Astrocyte (in vitro differentiated cells and primary cell): ENCODE results near the gene GMCL2. TPM values are rescaled to one million over a fixed set of nuclear protein-coding genes. Genes with fewer than 3 reads are reported as not detected.

ENCODE experiments used
- DNase-seq: peaks from one replicate; pipeline ENCODE4 v3.0.0-alpha.2; 2010; ENCODE audit warnings: low read depth
- FAIRE-seq: peaks from 2 replicates; lab custom pipeline; 2011; peaks lifted over from hg19 to GRCh38; lab: Jason Lieb, UNC
- H2AFZ ChIP-seq: 2 replicates; pipeline ENCODE4 v1.6.0; 2012; ENCODE audit warnings: low read depth, low read length, inconsistent platforms
- H3K27ac ChIP-seq: 2 replicates; pipeline ENCODE4 v1.5.1; 2011; ENCODE audit warnings: low read depth, low read length, inconsistent platforms
- H3K27me3 ChIP-seq: 2 replicates; pipeline ENCODE4 v1.6.0; 2011; ENCODE audit warnings: low read length, inconsistent platforms; ENCODE audit not compliant: insufficient read depth
- H3K36me3 ChIP-seq: 2 replicates; pipeline ENCODE4 v1.5.1; 2011; ENCODE audit warnings: low read length, inconsistent platforms; ENCODE audit not compliant: insufficient read depth
- H3K4me1 ChIP-seq: 2 replicates; pipeline ENCODE4 v1.5.1; 2011; ENCODE audit warnings: low read length, inconsistent platforms; ENCODE audit not compliant: insufficient read depth
- H3K4me2 ChIP-seq: 2 replicates; pipeline ENCODE4 v1.6.0; 2012; ENCODE audit warnings: low read length, inconsistent platforms
- H3K4me3 ChIP-seq: 2 replicates; pipeline ENCODE4 v1.5.1; 2011; ENCODE audit warnings: low read depth, mild to moderate bottlenecking, low read length, inconsistent platforms; ENCODE audit not compliant: insufficient read depth
- H3K79me2 ChIP-seq: 2 replicates; pipeline ENCODE4 v1.6.0; 2012; ENCODE audit warnings: mild to moderate bottlenecking, low read length, inconsistent platforms; ENCODE audit not compliant: insufficient read depth
- H3K9ac ChIP-seq: 2 replicates; pipeline ENCODE4 v1.6.0; 2012; ENCODE audit warnings: mild to moderate bottlenecking, low read length, inconsistent platforms
- H3K9me3 ChIP-seq: 2 replicates; pipeline ENCODE4 v1.5.1; 2012; ENCODE audit warnings: low read depth, mild to moderate bottlenecking, low read length, inconsistent platforms; ENCODE audit not compliant: insufficient read depth
- H4K20me1 ChIP-seq: 2 replicates; pipeline ENCODE4 v1.6.0; 2012; ENCODE audit warnings: low read length, inconsistent platforms; ENCODE audit not compliant: insufficient read depth
- H3K27ac Mint-ChIP-seq: one replicate; pipeline ENCODE4 v1.8.0; 2021; ENCODE audit warnings: mild to moderate bottlenecking, mixed read lengths; ENCODE audit not compliant: unreplicated experiment
- H3K27me3 Mint-ChIP-seq: one replicate; pipeline ENCODE4 v1.8.0; 2021; ENCODE audit warnings: low read depth, mixed read lengths; ENCODE audit not compliant: unreplicated experiment
- H3K36me3 Mint-ChIP-seq: one replicate; pipeline ENCODE4 v1.8.0; 2021; ENCODE audit warnings: low read depth, mixed read lengths; ENCODE audit not compliant: unreplicated experiment
- H3K4me1 Mint-ChIP-seq: one replicate; pipeline ENCODE4 v1.8.0; 2021; ENCODE audit warnings: low read depth, mixed read lengths; ENCODE audit not compliant: unreplicated experiment
- H3K4me3 Mint-ChIP-seq: one replicate; pipeline ENCODE4 v1.8.0; 2021; ENCODE audit warnings: mild to moderate bottlenecking, moderate library complexity, mixed read lengths; ENCODE audit not compliant: unreplicated experiment
- H3K9me3 Mint-ChIP-seq: one replicate; pipeline ENCODE4 v1.8.0; 2021; ENCODE audit warnings: mild to moderate bottlenecking, mixed read lengths; ENCODE audit not compliant: unreplicated experiment
- EZH2 ChIP-seq: IDR thresholded peaks from 2 replicates; pipeline ENCODE4 v1.6.1; 2012; ENCODE audit warnings: mild to moderate bottlenecking, low read length, inconsistent platforms; ENCODE audit not compliant: insufficient read depth
- total RNA-seq: library from RNA; stranded (reverse); gene quantifications from 2 replicates; pipeline ENCODE4 v1.2.1, GENCODE V29; 2021
- TF ChIP-seq, protein P1 (sequence below): IDR thresholded peaks from 2 replicates; pipeline ENCODE4 v1.5.1; 2011; ENCODE audit warnings: low read depth, mild to moderate bottlenecking, inconsistent platforms, low read length, moderate library complexity; ENCODE audit not compliant: insufficient read depth

GMCL2 gene
- total RNA-seq, 1 donor from 2014 or later, result not detected

DNA sequence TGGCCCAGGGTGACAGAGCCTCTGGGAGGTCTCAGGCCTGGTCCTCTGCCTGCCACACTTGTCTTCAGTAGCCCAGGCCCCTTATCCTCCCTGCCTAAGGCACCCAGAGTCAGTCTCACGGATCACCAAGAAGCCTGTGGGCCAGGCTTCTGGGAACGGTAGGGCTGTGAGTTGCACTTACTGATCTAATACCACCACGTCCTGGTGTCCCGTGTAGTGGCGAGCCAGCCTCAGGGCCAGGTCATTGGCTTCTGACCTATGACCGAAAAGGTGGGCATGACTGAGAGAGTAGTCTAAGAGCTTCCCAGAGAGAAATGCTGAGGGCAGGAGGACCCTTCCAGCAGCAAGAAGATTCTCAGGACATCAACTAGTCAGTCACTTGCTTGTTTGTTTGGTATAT is 38.0 kb upstream of the GMCL2 start:
- peaks cover 16% of the 10 kb centered on the region for H3K9me3 Mint-ChIP-seq
- peaks cover 44% of the 10 kb centered on the region for H3K36me3 Mint-ChIP-seq
- no peaks in the 10 kb centered on the region for H3K27me3 Mint-ChIP-seq
- H3K9me3 ChIP-seq, result peaks cover 8% of the 10 kb centered on the region
- H3K4me3 ChIP-seq, result no peak overlapping the region
- peaks cover 30% of the 10 kb centered on the region for H3K79me2 ChIP-seq
- peaks cover 4% of the 10 kb centered on the region for H3K4me1 ChIP-seq
- H3K36me3 ChIP-seq, result peaks cover 21% of the 10 kb centered on the region
- no peaks in the 10 kb centered on the region for H3K27me3 ChIP-seq
- TF ChIP-seq, protein P1, sequence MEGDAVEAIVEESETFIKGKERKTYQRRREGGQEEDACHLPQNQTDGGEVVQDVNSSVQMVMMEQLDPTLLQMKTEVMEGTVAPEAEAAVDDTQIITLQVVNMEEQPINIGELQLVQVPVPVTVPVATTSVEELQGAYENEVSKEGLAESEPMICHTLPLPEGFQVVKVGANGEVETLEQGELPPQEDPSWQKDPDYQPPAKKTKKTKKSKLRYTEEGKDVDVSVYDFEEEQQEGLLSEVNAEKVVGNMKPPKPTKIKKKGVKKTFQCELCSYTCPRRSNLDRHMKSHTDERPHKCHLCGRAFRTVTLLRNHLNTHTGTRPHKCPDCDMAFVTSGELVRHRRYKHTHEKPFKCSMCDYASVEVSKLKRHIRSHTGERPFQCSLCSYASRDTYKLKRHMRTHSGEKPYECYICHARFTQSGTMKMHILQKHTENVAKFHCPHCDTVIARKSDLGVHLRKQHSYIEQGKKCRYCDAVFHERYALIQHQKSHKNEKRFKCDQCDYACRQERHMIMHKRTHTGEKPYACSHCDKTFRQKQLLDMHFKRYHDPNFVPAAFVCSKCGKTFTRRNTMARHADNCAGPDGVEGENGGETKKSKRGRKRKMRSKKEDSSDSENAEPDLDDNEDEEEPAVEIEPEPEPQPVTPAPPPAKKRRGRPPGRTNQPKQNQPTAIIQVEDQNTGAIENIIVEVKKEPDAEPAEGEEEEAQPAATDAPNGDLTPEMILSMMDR, result no peak
- TF ChIP-seq EZH2, result no peak
- H4K20me1 ChIP-seq, result peaks cover 62% of the 10 kb centered on the region
- no peak overlapping the region for H3K4me2 ChIP-seq
- DNase-seq (no peak), FAIRE-seq (no peak)
- H2AFZ ChIP-seq, result no peak overlapping the region
- H3K27ac ChIP-seq, result no peak overlapping the region
- no peak overlapping the region for H3K9ac ChIP-seq
- H3K4me1 Mint-ChIP-seq, result peaks cover 13% of the 10 kb centered on the region
- no peak overlapping the region for H3K4me3 Mint-ChIP-seq
- no peak overlapping the region for H3K27ac Mint-ChIP-seq

DNA sequence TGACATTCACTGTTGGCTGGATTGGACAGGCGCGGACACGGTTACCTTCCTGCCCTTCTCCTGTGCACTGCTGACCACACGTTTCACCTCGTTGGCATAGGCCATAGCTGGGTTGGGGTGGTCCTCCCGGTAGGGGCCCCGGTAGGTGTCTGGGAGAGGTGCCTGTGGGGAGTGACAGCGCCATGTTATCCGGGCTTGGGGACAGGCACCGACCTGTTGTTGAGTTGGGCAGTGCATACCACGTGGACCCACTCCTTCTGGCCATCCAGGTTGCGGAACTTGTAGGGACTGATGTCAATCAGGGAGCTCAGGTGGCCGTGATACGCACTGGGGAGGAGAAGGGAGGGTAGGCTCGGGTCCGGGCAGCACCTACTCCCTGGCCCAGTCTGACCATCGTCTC is 37.2 kb upstream of the GMCL2 start:
- H4K20me1 ChIP-seq, result peaks cover 54% of the 10 kb centered on the region
- Mint-ChIP-seq H3K36me3 (peaks cover 37% of the 10 kb centered on the region), H3K4me1 (peaks cover 11% of the 10 kb centered on the region), H3K9me3 (peaks cover 16% of the 10 kb centered on the region), H3K4me3 (no peak overlapping the region), H3K27me3 (no peaks in the 10 kb centered on the region), H3K27ac (no peak overlapping the region)
- no peak overlapping the region for H2AFZ ChIP-seq
- H3K36me3 ChIP-seq, result peaks cover 21% of the 10 kb centered on the region
- no peaks in the 10 kb centered on the region for H3K27me3 ChIP-seq
- H3K9me3 ChIP-seq, result peaks cover 8% of the 10 kb centered on the region
- H3K4me3 ChIP-seq, result no peak overlapping the region
- peaks cover 23% of the 10 kb centered on the region for H3K79me2 ChIP-seq
- TF ChIP-seq EZH2, result no peak
- TF ChIP-seq, protein P1, result no peak
- H3K9ac ChIP-seq, result no peak overlapping the region
- no peak for FAIRE-seq
- H3K4me1 ChIP-seq, result peaks cover 4% of the 10 kb centered on the region
- DNase-seq, result no peak
- H3K27ac ChIP-seq, result no peak overlapping the region
- no peak overlapping the region for H3K4me2 ChIP-seq

DNA sequence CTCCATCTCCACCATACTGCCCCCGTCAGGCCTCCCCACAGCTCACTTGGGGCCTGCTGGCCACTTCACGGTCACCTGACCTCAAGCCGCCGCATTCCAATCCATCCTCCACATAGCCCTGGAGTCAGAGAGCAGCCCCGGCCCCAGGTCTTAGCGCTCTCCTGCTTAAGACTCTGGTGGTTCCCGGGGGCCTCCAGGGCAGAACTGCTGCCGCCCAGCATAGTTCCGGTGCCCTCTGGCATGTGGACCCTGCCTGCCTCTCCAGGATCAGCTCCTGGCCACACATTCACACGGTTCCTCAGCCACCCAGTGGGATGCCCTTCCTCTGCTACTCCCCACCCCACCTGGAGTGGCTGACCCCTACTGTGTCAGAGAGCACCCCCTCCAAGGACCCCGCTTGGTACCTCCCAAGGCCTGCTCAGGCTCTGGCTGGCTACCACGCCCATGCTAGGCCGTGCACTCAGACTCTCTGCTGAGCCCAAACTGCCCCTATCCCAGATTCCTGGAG is 36.7 kb upstream of the GMCL2 start:
- Histone ChIP-seq H3K4me3 (no peak overlapping the region), H4K20me1 (peaks cover 50% of the 10 kb centered on the region), H2AFZ (no peak overlapping the region), H3K79me2 (peaks cover 18% of the 10 kb centered on the region), H3K27me3 (no peaks in the 10 kb centered on the region), H3K4me2 (no peak overlapping the region), H3K9ac (no peak overlapping the region), H3K9me3 (peaks cover 8% of the 10 kb centered on the region), H3K4me1 (peaks cover 4% of the 10 kb centered on the region), H3K36me3 (peaks cover 22% of the 10 kb centered on the region), H3K27ac (no peak overlapping the region)
- peaks cover 35% of the 10 kb centered on the region for H3K36me3 Mint-ChIP-seq
- peaks cover 10% of the 10 kb centered on the region for H3K4me1 Mint-ChIP-seq
- no peak overlapping the region for H3K4me3 Mint-ChIP-seq
- peaks cover 14% of the 10 kb centered on the region for H3K9me3 Mint-ChIP-seq
- no peaks in the 10 kb centered on the region for H3K27me3 Mint-ChIP-seq
- no peak for FAIRE-seq
- H3K27ac Mint-ChIP-seq, result no peak overlapping the region
- no peak for DNase-seq
- TF ChIP-seq, protein P1, result no peak
- no peak for TF ChIP-seq EZH2
